Anterior cingulate cortex (tissue), 58 donors: ENCODE data around the gene AGPAT1.
A peak's percentile ranks its signal among the peaks of the same experiment; 100 is the strongest.
"Not testable (repeated sequence)": the region's sequence is repeated elsewhere in the genome, so short reads cannot be mapped to it uniquely, and the experiment has no call there.

Experiments used
- DNase-seq, 58 donors: peaks; one replicate each; lab custom pipeline; 2025; lab: John Stamatoyannopoulos, UW

AGPAT1 gene

DNA sequence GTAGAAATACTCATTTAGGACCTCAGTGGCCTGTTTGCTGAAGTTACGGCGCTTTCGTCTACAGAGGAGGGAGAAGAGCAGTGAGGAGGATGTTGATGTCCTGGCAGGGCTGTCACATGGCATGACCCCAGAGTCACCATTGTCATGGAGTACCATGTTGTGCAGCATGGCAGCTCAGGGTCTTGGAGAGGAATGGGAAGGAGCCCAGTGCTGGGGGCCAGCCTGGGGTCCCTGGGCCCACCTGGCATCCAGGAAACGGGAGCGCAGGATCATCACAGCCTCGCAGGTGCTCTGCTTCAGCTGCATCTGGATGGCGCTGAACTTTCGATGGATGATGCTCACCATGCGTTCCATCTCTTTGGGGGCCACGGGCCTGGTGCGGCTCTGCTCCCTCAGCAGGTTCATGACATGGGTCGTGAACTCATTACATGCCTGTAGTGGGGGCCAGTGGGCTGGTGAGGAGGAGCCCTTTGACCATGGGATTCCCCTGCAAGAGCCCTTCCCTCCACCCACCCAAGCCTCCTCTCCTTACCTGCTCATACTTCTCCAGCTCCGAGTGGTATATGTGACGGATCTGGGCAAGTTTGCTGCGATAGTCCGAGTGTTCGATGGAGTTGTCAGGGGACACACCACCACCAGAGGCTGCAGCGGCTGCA is 12.0 kb upstream of the AGPAT1 start:
- not testable (repeated sequence) for DNase-seq

DNA sequence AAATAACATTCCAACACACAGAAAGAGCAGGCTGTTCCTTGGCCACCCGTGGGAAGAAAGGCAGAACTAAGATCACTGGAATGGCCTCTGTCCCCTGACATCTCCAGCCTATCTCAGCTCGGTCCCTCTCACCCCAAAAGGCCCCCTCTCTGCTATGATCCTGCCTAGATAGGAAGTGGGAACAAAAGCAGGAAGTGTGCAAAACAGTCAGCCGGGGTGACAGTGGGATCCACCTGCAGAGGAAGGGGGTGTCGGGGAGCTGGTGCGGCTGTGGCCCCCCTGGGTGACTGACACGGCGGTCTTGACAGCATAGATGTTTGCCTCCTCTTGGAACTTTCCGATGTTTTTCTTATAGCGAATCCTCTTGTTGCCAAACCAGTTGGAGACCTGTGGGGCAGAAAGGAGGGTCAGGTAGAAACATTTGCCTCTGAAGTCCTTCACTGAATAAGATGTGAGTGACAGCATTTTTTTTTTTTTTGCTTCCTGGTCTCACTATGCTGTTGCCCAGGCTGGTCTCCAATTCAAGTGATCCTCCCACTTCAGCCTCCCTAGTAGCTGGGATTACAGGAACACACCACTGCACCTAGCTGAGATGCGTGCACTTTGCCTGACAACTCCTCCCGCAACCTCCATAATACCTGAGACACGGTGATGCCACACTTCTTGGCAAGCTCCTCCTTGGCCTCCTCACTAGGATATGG is 11.3 kb upstream of the AGPAT1 start:
- no peak for DNase-seq

DNA sequence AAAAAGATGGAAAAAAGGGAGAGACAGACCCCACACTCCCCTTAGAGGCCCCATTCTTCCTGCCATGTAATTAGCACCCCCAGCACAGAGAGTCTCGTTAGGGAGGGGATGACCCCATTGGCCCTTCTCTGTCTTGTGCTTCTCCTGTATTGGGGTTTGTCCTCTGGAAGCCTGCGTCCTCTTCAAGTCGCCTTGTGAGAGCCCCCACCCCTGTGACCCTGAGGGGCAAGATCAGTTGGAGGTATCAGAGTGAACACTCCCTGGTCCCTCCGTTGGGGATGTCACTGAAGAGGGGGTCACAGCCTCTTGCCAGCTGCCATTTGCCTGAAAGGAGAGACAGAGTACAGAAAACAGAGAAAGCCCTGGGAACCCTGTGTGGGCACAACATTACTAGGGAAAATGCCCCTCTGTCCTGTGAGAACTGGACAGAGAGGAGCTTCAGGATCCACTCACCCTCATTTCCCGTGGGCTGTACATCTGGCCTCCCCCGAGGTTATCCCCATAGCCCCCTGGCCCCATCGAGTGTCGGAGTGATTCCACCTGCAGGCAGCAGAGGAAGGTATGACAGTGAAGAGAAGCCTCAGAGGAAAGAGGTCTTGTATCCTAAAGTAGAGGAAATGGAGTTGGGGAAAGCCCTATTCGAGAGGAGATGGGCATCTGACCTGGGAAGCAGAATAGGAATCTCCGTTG is 10.4 kb upstream of the AGPAT1 start:
- DNase-seq = not testable (repeated sequence)

DNA sequence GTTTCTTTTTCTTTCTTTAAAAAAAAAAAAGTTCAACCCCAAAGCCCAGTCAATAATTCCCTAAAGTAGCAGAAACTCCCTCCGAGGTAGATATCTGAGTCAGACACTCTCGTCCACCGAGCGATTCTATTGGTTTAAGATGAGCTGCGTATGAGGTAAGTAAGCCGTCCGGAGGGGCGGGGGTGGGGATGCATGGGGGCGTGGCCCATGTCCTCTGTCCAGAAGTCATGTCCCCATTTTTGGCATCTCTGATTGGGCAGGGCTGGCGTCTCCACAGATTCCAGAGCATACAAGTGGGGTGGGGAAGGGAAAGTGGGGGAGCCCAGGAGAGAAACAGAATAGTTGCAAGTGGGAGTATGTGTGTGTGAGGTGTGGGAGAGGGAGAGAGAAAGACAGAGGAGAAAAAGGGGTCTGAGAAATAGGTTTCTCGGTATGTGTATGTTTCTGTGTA is 9.8 kb upstream of the AGPAT1 start:
- DNase-seq = peak in 10 of 58 donors; percentile 16 to 42 (median 26)

DNA sequence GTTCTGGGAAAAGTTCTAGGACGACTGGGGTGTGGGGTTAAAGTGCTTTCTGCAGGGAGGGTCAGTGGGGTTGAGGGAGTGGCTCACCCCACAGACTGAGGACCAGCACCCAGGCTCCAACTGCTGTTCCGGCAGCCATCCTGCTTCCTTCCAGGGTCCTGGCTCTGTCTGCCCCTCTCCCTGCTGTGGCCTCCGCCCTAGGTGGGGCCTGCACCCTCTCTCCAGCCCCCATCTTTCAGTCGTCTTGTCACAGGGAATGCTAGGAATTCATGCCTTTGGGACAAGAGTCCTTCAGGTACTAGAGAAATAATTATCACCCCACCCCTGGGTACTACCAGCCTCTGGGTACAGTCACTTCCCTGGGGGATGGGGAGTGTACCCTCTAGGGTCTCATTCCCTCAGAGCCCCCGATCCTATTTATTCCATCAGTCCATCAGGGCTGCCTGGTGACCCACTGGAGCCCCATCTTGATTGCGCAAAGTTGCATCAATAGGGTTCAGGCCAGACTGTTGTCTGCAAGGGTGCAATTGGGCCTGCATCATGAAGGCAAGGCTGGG is 8.3 kb upstream of the AGPAT1 start, which contains the start of gene AGER:
AGER (minus strand) TSS at position 170 of the 557 bp plus-strand sequence; CDS start at position 139, 31 bp downstream.
- DNase-seq = no peak

DNA sequence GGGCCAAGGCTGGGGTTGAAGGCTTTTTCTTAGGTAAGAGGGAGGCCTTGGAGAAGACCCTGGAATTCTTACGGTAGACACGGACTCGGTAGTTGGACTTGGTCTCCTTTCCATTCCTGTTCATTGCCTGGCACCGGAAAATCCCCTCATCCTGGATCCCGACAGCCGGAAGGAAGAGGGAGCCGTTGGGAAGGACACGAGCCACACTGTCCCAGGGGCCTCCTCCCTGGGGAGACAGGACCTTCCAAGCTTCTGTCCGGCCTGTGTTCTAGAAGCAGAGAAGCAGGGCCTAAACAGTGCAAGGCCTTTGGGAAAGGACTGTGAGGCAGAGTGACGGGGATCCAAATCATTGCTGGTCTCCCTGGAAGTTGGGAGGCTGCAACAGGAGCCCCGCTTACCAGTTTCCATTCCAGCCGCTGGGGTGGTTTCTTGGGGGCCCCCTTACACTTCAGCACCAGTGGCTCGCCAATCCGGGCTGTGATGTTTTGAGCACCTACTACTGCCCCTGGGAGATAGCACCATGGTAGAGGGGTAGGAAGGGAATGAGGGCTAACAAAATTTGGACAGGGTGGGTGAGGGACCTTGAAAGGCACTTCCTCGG is 7.7 kb upstream of the AGPAT1 start:
- no peak for DNase-seq

DNA sequence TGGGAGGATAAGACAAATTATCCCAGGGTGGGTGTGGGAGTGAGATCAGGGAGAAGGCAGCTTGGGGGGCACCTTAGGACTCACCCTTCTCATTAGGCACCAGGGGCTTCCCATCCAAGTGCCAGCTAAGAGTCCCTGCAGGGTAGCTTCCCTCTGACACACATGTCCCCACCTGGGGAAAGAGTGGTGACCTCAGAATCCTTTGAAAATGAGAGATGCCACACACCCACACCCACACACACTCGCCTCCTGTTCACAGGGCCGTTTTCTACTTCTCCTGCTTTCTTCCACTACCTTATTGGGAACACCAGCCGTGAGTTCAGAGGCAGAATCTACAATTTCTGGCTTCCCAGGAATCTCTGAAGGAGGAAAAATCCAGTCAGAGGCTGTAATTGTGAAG is 7.1 kb upstream of the AGPAT1 start:
- no peak for DNase-seq

DNA sequence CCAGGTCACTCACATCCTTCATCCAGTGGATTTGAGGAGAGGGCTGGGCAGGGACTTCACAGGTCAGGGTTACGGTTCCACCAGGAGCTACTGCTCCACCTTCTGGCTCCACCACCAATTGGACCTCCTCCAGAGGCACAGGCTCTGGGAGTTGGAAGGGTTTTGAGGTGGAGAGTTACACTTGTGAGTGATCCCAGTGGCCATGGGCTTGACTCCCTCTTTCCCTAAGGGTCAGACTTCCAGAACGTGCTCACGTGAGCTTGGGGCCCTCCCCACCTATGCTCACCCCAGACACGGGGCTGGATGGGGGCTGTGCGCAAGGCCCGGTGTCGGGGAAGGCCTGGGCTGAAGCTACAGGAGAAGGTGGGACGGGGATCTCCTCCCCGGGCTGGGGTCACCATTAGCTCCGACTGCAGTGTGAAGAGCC is 6.7 kb upstream of the AGPAT1 start:
- DNase-seq = no peak

DNA sequence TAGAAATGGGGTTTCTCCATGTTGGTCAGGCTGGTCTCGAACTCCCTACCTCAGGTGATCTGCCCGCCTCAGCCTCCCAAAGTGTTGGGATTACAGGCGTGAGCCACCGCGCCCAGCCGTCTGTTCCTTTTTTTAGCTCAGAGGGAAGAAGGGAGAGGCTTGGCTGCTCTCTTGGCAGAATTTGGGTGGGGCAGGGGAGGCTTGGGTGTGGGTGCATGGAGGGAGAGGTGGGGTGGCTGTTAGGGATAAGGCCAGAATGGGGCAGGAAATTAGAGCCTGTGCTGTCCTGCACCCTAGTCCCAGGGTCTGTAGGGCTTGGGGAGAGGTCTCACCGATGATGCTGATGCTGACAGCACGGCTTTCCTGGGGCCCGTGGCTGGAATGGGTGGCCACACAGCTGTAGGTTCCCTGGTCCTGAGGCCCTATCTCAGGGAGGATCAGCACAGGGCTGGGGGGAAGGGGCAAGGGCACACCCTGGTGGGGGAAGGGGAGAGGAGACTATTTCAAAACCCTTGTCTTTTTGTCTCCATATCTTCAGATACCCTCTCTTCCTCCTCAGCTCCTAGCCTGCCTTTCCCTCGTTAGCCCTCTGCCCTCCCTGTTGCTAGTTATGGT is 6.1 kb upstream of the AGPAT1 start:
- no peak for DNase-seq

DNA sequence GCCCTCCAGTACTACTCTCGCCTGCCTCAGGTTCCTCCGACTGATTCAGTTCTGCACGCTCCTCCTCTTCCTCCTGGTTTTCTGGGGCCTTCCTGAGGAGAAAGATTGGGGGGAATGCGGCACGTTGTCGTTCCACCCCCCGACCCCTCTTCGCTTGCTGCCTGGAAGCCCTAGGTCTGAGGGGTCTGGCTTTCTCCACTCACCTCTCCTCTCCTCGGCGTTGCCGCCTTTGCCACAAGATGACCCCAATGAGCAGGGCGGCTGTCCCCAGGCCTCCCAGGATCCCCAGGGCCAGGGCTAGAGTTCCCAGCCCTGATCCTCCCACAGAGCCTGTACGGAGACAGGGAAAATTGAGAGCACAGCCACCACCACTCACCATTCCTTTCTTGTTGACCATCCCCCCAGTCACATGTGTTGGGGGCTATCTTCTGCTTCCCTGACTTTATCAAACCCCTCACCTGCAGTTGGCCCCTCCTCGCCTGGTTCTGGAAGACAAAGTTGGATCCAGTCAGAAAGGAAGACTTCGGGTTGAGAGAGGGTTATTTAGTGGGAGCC is 5.3 kb upstream of the AGPAT1 start:
- DNase-seq = no peak

DNA sequence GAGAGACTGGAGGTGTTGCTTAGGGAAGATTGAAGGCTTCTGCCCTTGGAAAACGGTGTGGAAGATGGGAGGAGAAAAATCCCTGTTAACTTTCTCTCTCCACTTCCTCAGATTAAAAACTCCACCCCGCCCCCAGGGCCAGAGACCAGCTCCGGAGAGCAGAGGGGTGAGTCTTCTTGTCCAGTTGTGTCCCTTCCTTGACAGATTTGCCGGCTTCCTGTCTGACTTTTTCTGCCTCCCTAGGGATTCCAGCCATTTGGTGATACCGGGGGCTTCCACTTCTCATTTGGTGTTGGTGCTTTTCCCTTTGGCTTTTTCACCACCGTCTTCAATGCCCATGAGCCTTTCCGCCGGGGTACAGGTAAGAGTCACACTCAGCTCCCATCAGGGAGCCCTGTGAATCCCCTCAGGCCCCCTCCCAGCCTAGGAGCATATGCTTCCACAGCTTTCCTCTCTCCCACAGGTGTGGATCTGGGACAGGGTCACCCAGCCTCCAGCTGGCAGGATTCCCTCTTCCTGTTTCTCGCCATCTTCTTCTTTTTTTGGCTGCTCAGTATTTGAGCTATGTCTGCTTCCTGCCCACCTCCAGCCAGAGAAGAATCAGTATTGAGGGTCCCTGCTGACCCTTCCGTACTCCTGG is 4.0 kb upstream of the AGPAT1 start:
- DNase-seq = no peak

DNA sequence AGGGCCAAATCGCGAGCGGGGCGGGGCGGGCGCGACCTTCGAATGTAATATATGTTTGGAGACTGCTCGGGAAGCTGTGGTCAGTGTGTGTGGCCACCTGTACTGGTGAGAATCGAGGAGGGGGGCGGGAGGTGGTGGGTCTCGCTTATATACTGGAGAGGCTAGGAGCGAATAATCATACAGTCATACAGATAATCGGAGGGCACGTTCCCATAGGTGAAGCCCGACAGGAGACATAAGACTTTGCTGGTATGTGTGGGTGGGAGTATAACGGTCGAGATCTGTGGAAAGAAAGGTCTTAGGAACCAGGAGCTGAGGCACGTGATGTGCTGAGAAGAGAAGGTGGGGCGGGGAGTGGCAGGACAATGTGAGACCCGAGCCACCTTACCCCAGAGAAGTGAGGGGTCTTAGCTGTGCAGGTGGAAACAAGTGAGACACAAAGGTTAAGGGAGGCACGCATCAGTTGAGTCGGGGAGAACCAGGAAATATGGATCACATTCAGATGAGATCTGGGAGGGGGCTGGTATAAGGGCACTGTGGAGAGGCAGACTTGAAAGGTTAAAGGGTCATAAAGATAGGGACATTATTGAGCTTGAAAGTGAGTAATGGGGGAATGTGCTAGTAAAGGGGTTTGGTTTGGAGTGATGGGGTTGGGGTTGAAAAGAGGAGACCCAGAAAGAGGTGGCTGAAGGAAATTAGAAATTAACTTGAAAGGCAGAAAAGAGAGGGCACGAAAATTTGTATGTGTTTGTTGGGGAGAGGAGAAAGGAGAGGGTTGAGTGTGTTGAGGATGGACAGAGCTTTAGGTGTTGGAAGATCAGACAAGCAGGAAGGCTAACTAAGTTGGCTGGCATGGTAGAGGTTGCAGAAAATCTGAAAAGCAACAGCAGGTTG is 2.9 kb upstream of the AGPAT1 start:
- peak in 2 of 58 donors; percentile 47 to 54 for DNase-seq

DNA sequence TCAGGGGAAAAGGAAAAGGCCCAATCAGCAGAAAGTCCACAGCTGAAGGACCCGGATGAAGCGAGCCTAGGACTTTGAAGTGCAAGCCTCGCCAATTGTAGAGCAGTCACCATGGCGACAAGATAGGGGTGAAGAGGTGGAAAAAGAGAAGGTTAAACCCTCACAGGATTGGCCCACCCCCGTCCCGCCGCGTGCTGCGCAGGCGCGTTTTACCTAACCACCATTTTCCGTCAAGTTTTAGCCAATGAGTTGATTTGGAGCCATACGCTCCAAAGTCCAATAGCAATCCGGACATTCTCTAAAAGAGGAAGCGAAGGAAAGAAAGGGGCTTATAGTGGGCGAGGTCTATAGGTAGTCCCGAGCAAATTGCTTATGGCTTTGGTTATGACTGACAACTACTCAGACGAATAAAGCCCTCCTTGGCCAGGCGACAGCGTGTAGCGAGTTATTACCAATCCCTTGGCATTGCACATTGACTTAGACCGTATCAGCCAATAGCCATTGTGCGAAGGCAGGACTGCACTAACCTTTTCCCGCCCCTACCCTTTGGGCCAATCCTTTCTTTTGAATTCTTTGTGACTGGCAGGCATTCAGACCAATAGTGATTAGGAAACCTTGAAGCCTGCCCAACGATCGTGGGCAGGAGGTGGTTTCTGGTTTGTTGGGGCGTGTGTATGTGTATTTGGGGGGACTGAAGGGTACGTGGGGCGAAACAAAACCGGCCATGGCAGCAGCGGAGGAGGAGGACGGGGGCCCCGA is 2.1 kb upstream of the AGPAT1 start, which contains the start of gene RNF5:
RNF5 (plus strand) TSS at position 618 of the 759 bp plus-strand sequence; CDS start at position 725, 107 bp downstream.
- DNase-seq = peak; percentile 76 to 100 (median 96)

DNA sequence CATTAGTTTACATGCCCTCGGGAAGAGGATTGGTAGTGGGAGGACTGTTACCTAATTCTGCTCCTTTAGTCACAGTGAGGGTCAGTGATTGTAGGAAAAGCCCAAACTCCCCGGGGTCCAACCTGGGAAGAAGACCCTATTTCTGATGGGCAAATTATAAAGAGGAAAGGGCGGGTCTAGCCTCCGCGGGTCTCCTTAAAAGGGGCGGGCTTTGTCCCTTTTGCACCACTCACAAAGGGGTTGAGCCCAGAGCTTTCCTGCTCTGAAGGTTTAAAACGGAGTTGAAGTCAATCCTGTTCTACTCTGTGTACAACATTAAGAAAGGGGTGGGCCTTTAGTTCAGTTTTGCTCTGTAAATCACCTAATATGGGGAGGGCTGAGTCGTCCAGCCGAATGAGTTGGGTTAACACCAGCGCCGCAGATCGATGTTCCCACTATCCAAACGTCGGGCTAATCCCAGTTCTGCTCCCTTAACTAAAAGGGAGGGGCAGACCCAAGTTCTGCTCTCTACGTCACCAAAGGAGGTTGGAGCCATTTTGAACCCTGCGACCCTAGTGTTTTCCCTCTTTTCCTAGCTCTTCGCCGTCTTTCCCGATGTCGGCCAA is 1.4 kb upstream of the AGPAT1 start:
- peak in 6 of 58 donors; percentile 28 to 63 (median 58) for DNase-seq

DNA sequence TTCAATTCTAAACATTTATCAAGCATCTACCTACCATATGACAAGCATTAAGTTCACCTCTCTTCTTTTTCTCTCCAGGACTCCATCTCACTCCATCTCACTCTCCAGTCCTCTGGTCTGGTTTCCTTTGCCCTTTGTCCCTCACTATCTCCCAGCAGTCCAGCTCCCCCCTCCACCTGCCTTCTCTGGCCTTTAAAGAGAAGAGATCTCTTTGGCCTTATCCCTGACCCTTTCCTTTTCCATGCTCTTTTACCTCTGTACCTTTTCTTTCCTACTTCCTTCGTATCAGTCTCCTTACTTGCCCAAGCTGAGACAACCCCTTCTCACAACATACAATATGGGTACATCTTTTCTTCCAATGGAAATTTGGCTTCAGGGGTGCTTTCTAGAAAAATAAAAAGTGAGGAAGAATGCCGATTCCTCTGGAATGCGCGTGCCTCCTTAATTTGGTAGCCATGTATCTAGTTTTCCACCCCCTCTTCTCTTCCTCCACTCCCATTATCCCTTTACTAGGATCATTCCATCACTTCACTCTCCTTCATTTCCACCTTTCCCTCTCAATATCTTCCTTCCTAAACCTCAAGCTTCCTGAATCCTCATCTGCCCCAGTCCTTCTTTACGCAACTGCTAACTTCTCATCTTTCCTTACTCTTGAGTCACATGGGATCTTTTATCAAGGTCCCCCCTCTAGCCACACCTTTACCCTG is 745 bp upstream of the AGPAT1 start:
- peak in 1 of 58 donors; percentile 38 for DNase-seq

DNA sequence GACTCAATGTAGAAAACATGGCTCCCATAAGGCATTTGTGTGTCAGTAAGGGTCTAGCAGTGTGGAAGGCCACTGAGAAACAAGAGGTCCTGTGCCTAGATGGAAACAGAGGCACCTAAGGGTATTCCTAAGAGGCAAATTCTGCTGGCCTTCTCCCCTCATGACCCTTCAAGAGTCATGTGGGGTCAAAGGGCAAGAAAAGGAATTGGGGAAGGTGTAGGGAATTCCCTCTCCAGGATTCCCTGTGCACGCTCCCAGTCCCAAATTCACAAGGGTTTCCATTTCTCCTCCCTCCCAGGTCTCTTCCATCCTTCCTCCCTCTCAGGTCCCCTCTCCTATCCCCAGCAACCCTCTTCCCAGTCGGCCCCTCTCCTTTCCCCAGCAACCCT is 568 bp downstream of the AGPAT1 start:
- DNase-seq = no peak
